Caco-2 (cell line): ENCODE results near the gene PLEKHN1. TPM values are rescaled to one million over a fixed set of nuclear protein-coding genes. Genes with fewer than 3 reads are reported as not detected.
"Not testable (repeated sequence)": the region's sequence is repeated elsewhere in the genome, so short reads cannot be mapped to it uniquely, and the experiment has no call there.

Source experiments
- BruUV-seq: library from RNA; stranded (reverse); fragments of 400-500 nt; replicated peaks from 2 replicates; lab custom pipeline; 2021; lab: Mats Ljungman, UMichigan
- CTCF ChIA-PET: fragments of 300-600 bp; sonication (Branson Sonifier 250); formaldehyde crosslinking; loops from one replicate; lab custom pipeline; 2022; ENCODE audit warnings: antibody characterized with exemption; lab: Charles Lee
- POLR2A ChIA-PET: fragments of 300-600 bp; sonication (Branson Sonifier 250); formaldehyde crosslinking; loops from one replicate; lab custom pipeline; 2022; ENCODE audit warnings: antibody characterized with exemption; lab: Charles Lee
- DNase-seq, 2 experiments: peaks; one replicate each; pipeline versions ENCODE4 v3.0.0 to v3.0.0-alpha.2; 2020 to 2022
- H3K27me3 ChIP-seq: replicated peaks from 2 replicates; pipeline ENCODE4 v1.6.0; 2011; ENCODE audit warnings: low read length; ENCODE audit not compliant: control insufficient read depth, insufficient read depth
- H3K36me3 ChIP-seq: 2 replicates; pipeline ENCODE4 v1.5.1; 2011; ENCODE audit warnings: low read length; ENCODE audit not compliant: control insufficient read depth, insufficient read depth
- H3K4me1 ChIP-seq: fragments of 250-450 bp; sonication (Bioruptor Pico); 2 replicates; pipeline ENCODE4 v1.5.1; 2020; ENCODE audit warnings: mild to moderate bottlenecking
- H3K4me3 ChIP-seq: 2 replicates; pipeline ENCODE4 v1.5.1; 2011; ENCODE audit warnings: low read depth, mild to moderate bottlenecking, control low read depth, low read length
- H3K9me3 ChIP-seq: fragments of 250-450 bp; sonication (Bioruptor Pico); 2 replicates; pipeline ENCODE4 v1.5.1; 2020; ENCODE audit warnings: mild to moderate bottlenecking, moderate library complexity
- H3K27ac Mint-ChIP-seq: one replicate; pipeline ENCODE4 v1.8.0; 2022; ENCODE audit warnings: mixed read lengths; ENCODE audit not compliant: unreplicated experiment
- H3K27me3 Mint-ChIP-seq: one replicate; pipeline ENCODE4 v1.8.0; 2022; ENCODE audit warnings: mixed read lengths; ENCODE audit not compliant: insufficient read depth, unreplicated experiment
- H3K36me3 Mint-ChIP-seq: one replicate; pipeline ENCODE4 v1.8.0; 2022; ENCODE audit warnings: mild to moderate bottlenecking, mixed read lengths; ENCODE audit not compliant: insufficient read depth, unreplicated experiment
- H3K4me1 Mint-ChIP-seq: one replicate; pipeline ENCODE4 v1.8.0; 2022; ENCODE audit warnings: low read depth, mixed read lengths; ENCODE audit not compliant: unreplicated experiment
- H3K4me3 Mint-ChIP-seq: one replicate; pipeline ENCODE4 v1.8.0; 2022; ENCODE audit warnings: mild to moderate bottlenecking, moderate library complexity, mixed read lengths; ENCODE audit not compliant: unreplicated experiment
- H3K9me3 Mint-ChIP-seq: one replicate; pipeline ENCODE4 v1.8.0; 2022; ENCODE audit warnings: mixed read lengths; ENCODE audit not compliant: unreplicated experiment
- intact Hi-C: fragments of 100-400 bp; cut with micrococcal nuclease; formaldehyde crosslinking; loops from one replicate; pipeline ENCODE4 v1.10.0; 2022; ENCODE audit not compliant: unreplicated experiment
- total RNA-seq: library from RNA; stranded (reverse); gene quantifications from 2 replicates; pipeline ENCODE4 v1.2.3, GENCODE V29; 2022
- TF ChIP-seq, protein P1 (sequence below), 2 experiments: fragments of 200-600 bp in 1 of 2; IDR thresholded peaks; 1 replicate in 1 of 2; 2 replicates in 1 of 2; pipeline versions ENCODE4 v1.5.1 to v1.8.0; 2011 to 2022; ENCODE audit warnings: antibody characterized with exemption in 1 of 2, control low read depth in 1 of 2, inconsistent platforms in 1 of 2, low read depth in 1 of 2, low read length in 1 of 2, mild to moderate bottlenecking in 1 of 2, moderate library complexity in 1 of 2; ENCODE audit not compliant: insufficient read depth in 1 of 2, severe bottlenecking in 1 of 2, unreplicated experiment in 1 of 2

The PLEKHN1 gene
- total RNA-seq, 1 experiment from 2014 or later, result 3.1 TPM

DNA sequence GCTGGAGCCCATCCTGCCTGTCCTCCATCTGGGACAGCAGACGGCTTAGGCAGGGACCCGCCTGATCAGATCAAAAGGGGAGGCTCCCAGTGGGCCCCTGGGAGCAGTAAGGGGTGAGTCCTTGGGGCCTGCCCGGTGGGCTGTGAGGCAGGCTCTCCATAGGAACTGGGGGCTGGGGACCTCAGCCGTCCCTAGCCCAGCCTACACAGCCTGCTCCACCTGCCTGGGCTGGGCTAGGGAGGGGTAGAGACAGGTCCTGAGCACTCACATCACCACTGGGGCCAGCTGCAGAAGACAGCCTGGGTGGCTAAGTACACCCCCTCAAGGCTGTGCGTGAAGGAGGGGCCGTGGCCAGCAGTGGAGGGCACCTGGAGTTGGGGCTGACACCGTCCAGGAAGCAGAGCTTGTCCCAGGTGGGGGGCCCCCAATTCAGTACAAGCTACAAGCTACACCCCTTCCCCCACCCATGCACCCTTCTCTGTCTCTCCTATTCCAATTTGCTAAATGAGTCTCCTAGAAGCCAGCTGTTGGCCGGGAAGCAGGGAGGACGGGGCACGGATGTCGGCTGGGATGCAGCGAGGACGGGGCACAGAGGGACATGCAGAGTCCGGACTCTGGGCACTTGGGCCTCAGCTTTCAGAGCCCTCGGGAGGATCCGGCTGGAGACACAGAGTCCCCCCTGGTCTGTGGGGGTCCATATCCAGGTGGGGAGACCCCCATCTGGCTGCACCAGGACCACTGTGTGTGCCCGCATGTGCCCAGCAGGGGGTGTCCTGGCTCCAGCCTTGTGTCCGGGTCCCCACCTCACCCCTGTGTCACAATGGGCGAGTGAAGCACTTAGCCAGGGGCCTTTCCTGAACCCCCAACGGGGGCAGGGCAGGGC, 48.8 kb downstream of the PLEKHN1 start:
- H3K9me3 Mint-ChIP-seq, result no peaks in the 10 kb centered on the region
- TF ChIP-seq, protein P1, sequence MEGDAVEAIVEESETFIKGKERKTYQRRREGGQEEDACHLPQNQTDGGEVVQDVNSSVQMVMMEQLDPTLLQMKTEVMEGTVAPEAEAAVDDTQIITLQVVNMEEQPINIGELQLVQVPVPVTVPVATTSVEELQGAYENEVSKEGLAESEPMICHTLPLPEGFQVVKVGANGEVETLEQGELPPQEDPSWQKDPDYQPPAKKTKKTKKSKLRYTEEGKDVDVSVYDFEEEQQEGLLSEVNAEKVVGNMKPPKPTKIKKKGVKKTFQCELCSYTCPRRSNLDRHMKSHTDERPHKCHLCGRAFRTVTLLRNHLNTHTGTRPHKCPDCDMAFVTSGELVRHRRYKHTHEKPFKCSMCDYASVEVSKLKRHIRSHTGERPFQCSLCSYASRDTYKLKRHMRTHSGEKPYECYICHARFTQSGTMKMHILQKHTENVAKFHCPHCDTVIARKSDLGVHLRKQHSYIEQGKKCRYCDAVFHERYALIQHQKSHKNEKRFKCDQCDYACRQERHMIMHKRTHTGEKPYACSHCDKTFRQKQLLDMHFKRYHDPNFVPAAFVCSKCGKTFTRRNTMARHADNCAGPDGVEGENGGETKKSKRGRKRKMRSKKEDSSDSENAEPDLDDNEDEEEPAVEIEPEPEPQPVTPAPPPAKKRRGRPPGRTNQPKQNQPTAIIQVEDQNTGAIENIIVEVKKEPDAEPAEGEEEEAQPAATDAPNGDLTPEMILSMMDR (IDR thresholded peaks at IDR 0.05; ENCODE audit: insufficient read depth in 1 of 2, low read depth in 1 of 2, low read length in 1 of 2, severe bottlenecking in 1 of 2, unreplicated experiment in 1 of 2), result peak; percentile 40 to 46
- peaks cover 18% of the 10 kb centered on the region for H3K36me3 Mint-ChIP-seq
- no peak overlapping the region for H3K4me3 ChIP-seq
- no peaks in the 10 kb centered on the region for H3K36me3 ChIP-seq
- DNase-seq, result peak in 1 of 2 experiments; percentile 57
- H3K27me3 Mint-ChIP-seq, result no peaks in the 10 kb centered on the region
- peak overlapping the region; percentile 94 for H3K4me3 Mint-ChIP-seq
- intact Hi-C loops, result loop anchor here (2.0 to 5.0 kb wide), 2 partner anchors 44 to 147 kb away; no protein-coding TSS in a partner anchor
- no peaks in the 10 kb centered on the region for H3K4me1 Mint-ChIP-seq
- POLR2A ChIA-PET, result interaction anchor here (0.6 kb wide), 1 partner anchor 13 kb away, joined by 4 read pairs; no protein-coding TSS in a partner anchor
- H3K27ac Mint-ChIP-seq, result peak overlapping the region; percentile 91
- no peaks in the 10 kb centered on the region for H3K27me3 ChIP-seq
- CTCF ChIA-PET, result no interaction called here
- no peaks in the 10 kb centered on the region for H3K9me3 ChIP-seq
- H3K4me1 ChIP-seq, result peaks cover 5% of the 10 kb centered on the region; the same call in 1 of the 2 replicates
- no TSS peak for BruUV-seq

DNA sequence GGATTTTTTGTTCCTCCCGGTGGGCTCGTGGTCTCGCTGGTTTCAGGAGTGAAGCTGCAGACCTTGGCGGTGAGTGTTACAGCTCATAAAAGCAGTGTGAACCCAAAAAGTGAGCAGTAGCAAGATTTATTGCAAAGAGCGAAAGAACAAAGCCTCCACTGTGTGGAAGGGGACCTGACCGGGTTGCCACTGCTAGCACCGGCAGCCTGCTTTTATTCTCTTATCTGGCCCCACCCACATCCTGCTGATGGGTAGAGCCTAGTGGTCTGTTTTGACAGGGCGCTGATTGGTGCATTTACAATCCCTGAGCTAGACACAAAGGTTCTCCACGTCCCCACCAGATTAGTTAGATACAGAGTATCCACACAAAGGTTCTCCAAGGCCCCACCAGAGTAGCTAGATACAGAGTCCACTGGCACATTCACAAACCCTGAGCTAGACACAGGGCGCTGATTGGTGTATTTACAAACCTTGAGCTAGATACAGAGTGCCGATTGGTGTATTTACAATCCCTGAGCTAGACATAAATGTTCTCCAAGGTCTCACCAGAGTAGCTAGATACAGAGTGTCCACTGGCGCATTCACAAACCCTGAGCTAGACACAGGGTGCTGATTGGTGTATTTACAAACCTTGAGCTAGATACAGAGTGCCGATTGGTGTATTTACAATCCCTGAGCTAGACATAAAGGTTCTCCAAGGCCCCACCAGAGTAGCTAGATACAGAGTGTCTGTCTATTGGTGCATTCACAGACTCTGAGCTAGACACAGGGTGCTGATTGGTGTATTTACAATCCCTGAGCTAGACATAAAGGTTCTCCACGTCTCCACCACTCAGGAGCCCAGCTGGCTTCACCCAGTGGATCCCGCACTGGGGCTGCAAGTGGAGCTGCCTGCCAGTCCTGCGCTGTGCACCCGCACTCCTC, 51.4 kb downstream of the PLEKHN1 start:
- H3K36me3 ChIP-seq, H3K4me1 Mint-ChIP-seq, H3K9me3 Mint-ChIP-seq, BruUV-seq, H3K4me3 Mint-ChIP-seq, H3K4me3 ChIP-seq, H3K9me3 ChIP-seq, H3K27me3 Mint-ChIP-seq, DNase-seq, H3K27me3 ChIP-seq, POLR2A ChIA-PET: not testable (repeated sequence)
- H3K4me1 ChIP-seq, result peaks cover 18% of the 10 kb centered on the region
- CTCF ChIA-PET, result interaction anchor here (1.7 kb wide), 1 partner anchor 42 kb away, joined by 3 read pairs; no protein-coding TSS in a partner anchor
- Mint-ChIP-seq H3K36me3 (peaks cover 29% of the 10 kb centered on the region), H3K27ac (peak overlapping the region; percentile 68)
- intact Hi-C loops, result loop anchor here (2.0 to 5.0 kb wide), 2 partner anchors 17 to 145 kb away; partner anchors contain the start of gene HES4

DNA sequence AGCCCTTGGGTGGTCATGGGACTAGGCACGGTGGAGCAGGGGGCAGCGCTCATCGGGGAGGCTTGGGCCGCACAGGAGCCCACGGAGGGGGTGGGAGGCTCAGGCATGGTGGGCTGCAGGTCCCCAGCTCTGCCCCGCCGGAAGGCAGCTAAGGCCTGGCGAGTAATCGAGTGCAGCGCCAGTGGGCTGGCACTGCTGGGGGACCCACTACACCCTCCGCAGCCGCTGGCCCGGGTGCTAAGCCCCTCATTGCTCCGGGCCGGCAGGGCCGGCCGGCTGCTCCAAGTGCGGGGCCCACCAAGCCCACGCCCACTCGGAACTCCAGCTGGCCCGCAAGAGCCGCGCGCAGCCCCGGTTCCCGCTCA, 52.0 kb downstream of the PLEKHN1 start:
- H3K27ac Mint-ChIP-seq, DNase-seq, H3K4me3 Mint-ChIP-seq, H3K4me3 ChIP-seq, H3K36me3 ChIP-seq, BruUV-seq, H3K9me3 ChIP-seq, POLR2A ChIA-PET, H3K27me3 ChIP-seq, H3K27me3 Mint-ChIP-seq, H3K9me3 Mint-ChIP-seq: not testable (repeated sequence)
- peaks cover 29% of the 10 kb centered on the region for H3K36me3 Mint-ChIP-seq
- peaks cover 25% of the 10 kb centered on the region for H3K4me1 ChIP-seq
- peaks cover 11% of the 10 kb centered on the region for H3K4me1 Mint-ChIP-seq
- CTCF ChIA-PET, result interaction anchor here (1.7 kb wide), 1 partner anchor 41 kb away, joined by 3 read pairs; no protein-coding TSS in a partner anchor
- intact Hi-C loops, result loop anchor here (2.0 to 5.0 kb wide), 2 partner anchors 18 to 144 kb away; partner anchors contain the start of gene HES4
